H1 (cell line): ENCODE data around the gene BBX. TPM values are rescaled to one million over a fixed set of nuclear protein-coding genes. Genes with fewer than 3 reads are reported as not detected.

Source experiments
- CTCF ChIA-PET: fragments of 300-600 bp; sonication (Branson Sonifier 250); formaldehyde crosslinking; loops from one replicate; lab custom pipeline; 2021; ENCODE audit not compliant: partially characterized antibody; lab: Charles Lee
- POLR2A ChIA-PET: fragments of 300-600 bp; sonication (Branson Sonifier 250); formaldehyde crosslinking; loops from one replicate; lab custom pipeline; 2021; ENCODE audit warnings: inconsistent platforms; ENCODE audit not compliant: partially characterized antibody; lab: Charles Lee
- DNase-seq, 2 experiments: peaks; one replicate each; pipeline versions ENCODE4 v3.0.0 to v3.0.0-alpha.2; 2010 to 2022; ENCODE audit warnings: low spot score in 2 of 2, low read depth in 1 of 2, mixed read lengths in 1 of 2
- FAIRE-seq: peaks from 2 replicates; lab custom pipeline; 2011; peaks lifted over from hg19 to GRCh38; lab: Jason Lieb, UNC
- H2AFZ ChIP-seq: 2 replicates; pipeline ENCODE4 v1.8.1; 2012; ENCODE audit warnings: low read length, inconsistent platforms
- H2AK5ac ChIP-seq: 2 replicates; pipeline ENCODE4 v1.6.1; 2013; ENCODE audit warnings: low read depth, low read length
- H2BK120ac ChIP-seq: replicated peaks from 2 replicates; pipeline ENCODE3; 2013; ENCODE audit warnings: low read depth, low read length, inconsistent platforms
- H2BK12ac ChIP-seq: 2 replicates; pipeline ENCODE4 v1.6.1; 2013; ENCODE audit warnings: low read depth, low read length
- H2BK15ac ChIP-seq: 2 replicates; pipeline ENCODE4 v1.6.1; 2013; ENCODE audit warnings: low read length
- H2BK20ac ChIP-seq: 2 replicates; pipeline ENCODE4 v1.6.1; 2013; ENCODE audit warnings: low read length
- H2BK5ac ChIP-seq: 2 replicates; pipeline ENCODE4 v1.6.1; 2013; ENCODE audit warnings: low read depth, low read length
- H3K14ac ChIP-seq: 2 replicates; pipeline ENCODE4 v1.6.1; 2013; ENCODE audit warnings: inconsistent platforms; ENCODE audit not compliant: insufficient read length
- H3K18ac ChIP-seq: 2 replicates; pipeline ENCODE4 v1.6.1; 2013; ENCODE audit warnings: low read length; ENCODE audit errors: extremely low read depth
- H3K23ac ChIP-seq: 2 replicates; pipeline ENCODE4 v1.6.1; 2013; ENCODE audit warnings: inconsistent platforms; ENCODE audit not compliant: insufficient read length
- H3K23me2 ChIP-seq: 2 replicates; pipeline ENCODE4 v1.6.1; 2013; ENCODE audit warnings: low read depth, low read length
- H3K27ac ChIP-seq: 2 replicates; pipeline ENCODE4 v1.6.1; 2011; ENCODE audit warnings: low read depth, low read length, inconsistent platforms
- H3K27me3 ChIP-seq, 4 experiments: replicated peaks in 1 of 4; 1 replicate in 1 of 4; 2 replicates in 3 of 4; pipeline versions ENCODE4 v1.6.1 to v1.8.1; 2011 to 2013; ENCODE audit warnings: low read length in 3 of 4, mild to moderate bottlenecking in 3 of 4, inconsistent platforms in 2 of 4, mixed read lengths in 2 of 4, moderate library complexity in 1 of 4; ENCODE audit not compliant: control insufficient read depth in 3 of 4, insufficient read depth in 3 of 4; ENCODE audit errors: extremely low read depth in 1 of 4
- H3K36me3 ChIP-seq, 4 experiments: 2 replicates each; pipeline versions ENCODE4 v1.6.1 to v1.8.1; 2011 to 2013; ENCODE audit warnings: mild to moderate bottlenecking in 4 of 4, low read length in 3 of 4, moderate library complexity in 2 of 4, control low read depth in 1 of 4, inconsistent platforms in 1 of 4; ENCODE audit not compliant: insufficient read depth in 4 of 4, control insufficient read depth in 2 of 4
- H3K4ac ChIP-seq: replicated peaks from 2 replicates; pipeline ENCODE3; 2013; ENCODE audit warnings: low read length, low read depth, mixed read lengths, inconsistent platforms; ENCODE audit not compliant: insufficient read length
- H3K4me1 ChIP-seq, 4 experiments: replicated peaks in 1 of 4; 1 replicate in 1 of 4; 2 replicates in 3 of 4; pipeline versions ENCODE4 v1.6.1 to v1.8.1; 2011 to 2013; ENCODE audit warnings: low read length in 3 of 4, inconsistent platforms in 2 of 4, mixed read lengths in 1 of 4; ENCODE audit not compliant: insufficient read depth in 4 of 4, control insufficient read depth in 3 of 4
- H3K4me2 ChIP-seq, 2 experiments: 2 replicates each; pipeline versions ENCODE4 v1.6.1 to v1.8.1; 2011 to 2013; ENCODE audit warnings: low read depth in 2 of 2, low read length in 2 of 2, control low read depth in 1 of 2, inconsistent platforms in 1 of 2, mild to moderate bottlenecking in 1 of 2; ENCODE audit not compliant: insufficient read depth in 1 of 2
- H3K4me3 ChIP-seq, 4 experiments: fragments of 200-600, 300-600 bp in 1 of 4; sonication (generic), shearing (Covaris generic), sonication (Bioruptor Twin) in 1 of 4; 2 replicates each; pipeline versions ENCODE4 v1.5.1 to v1.8.1; 2011 to 2016; ENCODE audit warnings: low read length in 4 of 4, low read depth in 3 of 4, control low read depth in 2 of 4, inconsistent platforms in 2 of 4, mild to moderate bottlenecking in 2 of 4, mixed read lengths in 1 of 4, moderate library complexity in 1 of 4; ENCODE audit not compliant: insufficient read depth in 2 of 4; ENCODE audit errors: extremely low read depth in 1 of 4
- H3K56ac ChIP-seq: replicated peaks from 2 replicates; pipeline ENCODE3; 2013; ENCODE audit warnings: low read depth, mild to moderate bottlenecking, mixed read lengths, low read length, inconsistent platforms; ENCODE audit not compliant: insufficient read length
- H3K79me1 ChIP-seq: 2 replicates; pipeline ENCODE4 v1.6.1; 2013; ENCODE audit warnings: low read depth, low read length, control low read depth
- H3K79me2 ChIP-seq, 2 experiments: 2 replicates each; pipeline versions ENCODE4 v1.6.1 to v1.8.1; 2012 to 2013; ENCODE audit warnings: low read length in 2 of 2, mild to moderate bottlenecking in 2 of 2, inconsistent platforms in 1 of 2; ENCODE audit not compliant: insufficient read depth in 2 of 2, control insufficient read depth in 1 of 2
- H3K9ac ChIP-seq, 4 experiments: replicated peaks in 1 of 4; 1 replicate in 1 of 4; 2 replicates in 3 of 4; pipeline versions ENCODE4 v1.6.1 to v1.8.1; 2011 to 2013; ENCODE audit warnings: low read depth in 3 of 4, low read length in 3 of 4, control low read depth in 2 of 4, mild to moderate bottlenecking in 2 of 4, moderate library complexity in 2 of 4, inconsistent platforms in 1 of 4; ENCODE audit errors: extremely low read depth in 1 of 4
- H3K9me3 ChIP-seq, 2 experiments: 2 replicates each; pipeline versions ENCODE4 v1.6.1 to v1.8.1; 2012 to 2013; ENCODE audit warnings: mild to moderate bottlenecking in 2 of 2, moderate library complexity in 2 of 2, control low read depth in 1 of 2, inconsistent platforms in 1 of 2, low read depth in 1 of 2, low read length in 1 of 2, mixed read lengths in 1 of 2; ENCODE audit not compliant: insufficient read depth in 2 of 2
- H4K20me1 ChIP-seq, 2 experiments: replicated peaks in 1 of 2; 2 replicates each; pipeline versions ENCODE3 to v1.8.1; 2011 to 2013; ENCODE audit warnings: inconsistent platforms in 2 of 2, low read length in 2 of 2, mild to moderate bottlenecking in 1 of 2; ENCODE audit not compliant: insufficient read depth in 2 of 2, control insufficient read depth in 1 of 2
- H4K5ac ChIP-seq: 2 replicates; pipeline ENCODE4 v1.6.1; 2013; ENCODE audit warnings: low read length, low read depth, mixed read lengths, inconsistent platforms; ENCODE audit not compliant: insufficient read length
- H4K8ac ChIP-seq: 2 replicates; pipeline ENCODE4 v1.8.0; 2013; ENCODE audit warnings: mild to moderate bottlenecking, moderate library complexity, low read length, inconsistent platforms; ENCODE audit not compliant: insufficient read depth; ENCODE audit errors: extremely low read depth
- H4K91ac ChIP-seq: replicated peaks from 2 replicates; pipeline ENCODE3; 2013; ENCODE audit warnings: low read length, mixed read lengths, inconsistent platforms; ENCODE audit not compliant: insufficient read length
- FOSL1 ChIP-seq: IDR thresholded peaks from 2 replicates; pipeline ENCODE4 v1.6.1; 2011; ENCODE audit warnings: mild to moderate bottlenecking, low read depth, low read length, moderate library complexity; ENCODE audit not compliant: insufficient read depth
- GABPA ChIP-seq: IDR thresholded peaks from 2 replicates; pipeline ENCODE4 v1.6.1; 2011; ENCODE audit warnings: mild to moderate bottlenecking, low read length, moderate library complexity, borderline replicate concordance; ENCODE audit not compliant: insufficient read depth
- PHF8 ChIP-seq: fragments of 200-600 bp; sonication (generic); conservative IDR thresholded peaks from 2 replicates; pipeline ENCODE4 v1.7.1; 2012; ENCODE audit warnings: low read depth, mild to moderate bottlenecking, inconsistent platforms, low read length, moderate library complexity
- SIN3A ChIP-seq, 2 experiments: IDR thresholded peaks in 1 of 2; conservative IDR thresholded peaks in 1 of 2; 2 replicates each; pipeline ENCODE4 v1.6.1; 2011 to 2012; ENCODE audit warnings: low read length in 2 of 2, improper control_type of control experiment in 1 of 2, low read depth in 1 of 2, mild to moderate bottlenecking in 1 of 2
- SP2 ChIP-seq: IDR thresholded peaks from 2 replicates; pipeline ENCODE4 v1.6.1; 2012; ENCODE audit warnings: mild to moderate bottlenecking, low read length, inconsistent platforms
- SUZ12 ChIP-seq: fragments of 200-600 bp; sonication (generic); IDR thresholded peaks from 2 replicates; pipeline ENCODE4 v1.6.1; 2012; ENCODE audit warnings: mild to moderate bottlenecking, inconsistent platforms, low read length, moderate library complexity, mixed read lengths
- YY1 ChIP-seq: IDR thresholded peaks from 2 replicates; pipeline ENCODE4 v1.6.1; 2011; ENCODE audit warnings: low read depth, mild to moderate bottlenecking, low read length
- ZNF274 ChIP-seq: IDR thresholded peaks from 2 replicates; pipeline ENCODE4 v1.7.0; 2012; ENCODE audit warnings: low read length, borderline replicate concordance; ENCODE audit errors: extremely low read depth
- WGBS, 2 experiments: shearing (Covaris generic) in 1 of 2; methylation state at CpG; one replicate each; pipeline versions ENCODE4 v1.1.6 to v1.1.7; 2013 to 2015; ENCODE audit warnings: low lambda C conversion rate in 2 of 2, mixed read lengths in 2 of 2, inconsistent platforms in 1 of 2, low coverage in 1 of 2, missing lambda C conversion rate in 1 of 2; ENCODE audit not compliant: insufficient replicate concordance in 2 of 2, insufficient coverage in 1 of 2, insufficient read length in 1 of 2; ENCODE audit errors: extremely low coverage in 1 of 2, missing lambda C conversion rate in 1 of 2; 5-methylcytosine and 5-hydroxymethylcytosine counted together
- polyA plus RNA-seq, 7 experiments: library from polyadenylated mRNA; depleted of rRNA in 3 of 7; stranded (reverse) in 5 of 7; unstranded in 2 of 7; fragments of >200 nt in 5 of 7; fragments of 200-250 nt in 2 of 7; gene quantifications; 1 replicate in 5 of 7; 2 replicates in 1 of 7; 4 replicates in 1 of 7; pipeline versions ENCODE4 v1.2.1 to v1.2.3, GENCODE V29; 2011 to 2013; ENCODE audit warnings: missing spikeins in 2 of 7, mixed read lengths in 2 of 7
- total RNA-seq: library from RNA; stranded (reverse); fragmentation: NEBNext Ultra II Directional; extraction: Animal tissue kit (Norgen Biotek cat#: 25700); gene quantifications from 2 replicates; pipeline ENCODE4 v1.2.1, GENCODE V29; 2021
- TF ChIP-seq, protein P1 (sequence below): IDR thresholded peaks from 2 replicates; pipeline ENCODE4 v1.6.1; 2012; ENCODE audit warnings: inconsistent platforms

The BBX gene
- total and polyA plus RNA-seq, 2 of the 8 experiments (the other 6 are each of a cell fraction or from before 2014, with no cell fraction given): 11.0 to 42.5 TPM

DNA sequence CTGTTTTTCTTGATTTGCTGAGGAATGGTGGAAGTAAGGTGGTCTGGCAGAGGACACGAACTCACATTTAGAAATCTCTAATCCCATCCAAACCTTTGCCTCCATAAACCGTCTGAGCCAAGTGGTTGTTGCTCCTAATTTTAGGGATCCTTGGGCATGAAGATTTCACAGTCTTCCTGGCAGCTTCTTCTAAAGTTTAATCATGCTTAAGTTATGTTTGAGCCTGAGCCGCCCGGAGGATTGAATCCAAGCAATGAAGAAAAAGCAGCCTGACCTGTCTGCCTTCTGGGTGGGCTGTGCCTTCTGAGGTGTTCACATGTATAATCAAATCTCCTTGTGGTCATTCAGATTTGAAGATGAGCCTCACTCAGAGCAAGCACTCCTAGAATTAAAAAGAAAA, 319.1 kb downstream of the BBX start:
- no peak for TF ChIP-seq ZNF274
- no peak for TF ChIP-seq SUZ12
- TF ChIP-seq, protein P1, sequence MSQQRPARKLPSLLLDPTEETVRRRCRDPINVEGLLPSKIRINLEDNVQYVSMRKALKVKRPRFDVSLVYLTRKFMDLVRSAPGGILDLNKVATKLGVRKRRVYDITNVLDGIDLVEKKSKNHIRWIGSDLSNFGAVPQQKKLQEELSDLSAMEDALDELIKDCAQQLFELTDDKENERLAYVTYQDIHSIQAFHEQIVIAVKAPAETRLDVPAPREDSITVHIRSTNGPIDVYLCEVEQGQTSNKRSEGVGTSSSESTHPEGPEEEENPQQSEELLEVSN: no peak
- TF ChIP-seq GABPA: no peak
- TF ChIP-seq SIN3A (conservative IDR thresholded peaks at IDR 0.05 in 1 of 2, IDR thresholded peaks at IDR 0.05 in 1 of 2; ENCODE audit: low read depth in 1 of 2, low read length in 2 of 2): no peak
- TF ChIP-seq PHF8: no peak
- no peak for TF ChIP-seq FOSL1
- TF ChIP-seq YY1: no peak
- TF ChIP-seq SP2: no peak
- no peak overlapping the region for H2BK15ac ChIP-seq
- no peak overlapping the region for H2BK12ac ChIP-seq
- no peak overlapping the region for H3K14ac ChIP-seq
- no peak overlapping the region for H3K4ac ChIP-seq
- no peak for DNase-seq
- peak overlapping the region; percentile 0 for H4K5ac ChIP-seq
- H3K9me3 ChIP-seq: no peaks in the 10 kb centered on the region
- H3K18ac ChIP-seq: no peak overlapping the region
- H3K4me3 ChIP-seq: no peak overlapping the region
- no peak overlapping the region for H3K27ac ChIP-seq
- H3K36me3 ChIP-seq: no peaks in the 10 kb centered on the region
- no peak overlapping the region for H4K8ac ChIP-seq
- FAIRE-seq: no peak
- no peak overlapping the region for H3K4me2 ChIP-seq
- no peaks in the 10 kb centered on the region for H3K79me2 ChIP-seq
- H2AFZ ChIP-seq: peak overlapping the region; percentile 64; the same call in 1 of the 2 replicates
- H4K20me1 ChIP-seq: no peaks in the 10 kb centered on the region
- ChIA-PET CTCF (no interaction called here), POLR2A (no interaction called here)
- no peak overlapping the region for H2BK120ac ChIP-seq
- H3K9ac ChIP-seq: no peak overlapping the region
- H3K23me2 ChIP-seq: no peaks in the 10 kb centered on the region
- no peak overlapping the region for H2BK5ac ChIP-seq
- H4K91ac ChIP-seq: no peak overlapping the region
- no peak overlapping the region for H3K23ac ChIP-seq
- H3K79me1 ChIP-seq: no peaks in the 10 kb centered on the region
- 89% methylated on average over 4 of the region's 4 CpGs; no CpG with 5 or more reads in 1 of the 2 experiments for WGBS, 2 experiments
- no peak overlapping the region for H3K56ac ChIP-seq
- H2AK5ac ChIP-seq: no peak overlapping the region
- no peak overlapping the region for H2BK20ac ChIP-seq
- H3K27me3 ChIP-seq: no peaks in the 10 kb centered on the region
- H3K4me1 ChIP-seq: peaks cover 0 to 6% (median 2%) of the 10 kb centered on the region in 4 experiments; a peak in 3 of 7 replicates
